ENCODE results near the gene CARD14.
A peak's percentile ranks its signal among the peaks of the same experiment; 100 is the strongest.
"Not testable (repeated sequence)": the region's sequence is repeated elsewhere in the genome, so short reads cannot be mapped to it uniquely, and the experiment has no call there.

CARD14 gene

GRCh38 chr17:80183581-80184422, 14.0 kb downstream of the CARD14 start:
- no peak for DNase-seq (ENCODE audit: low spot score)

GRCh38 chr17:80184423-80184714, 14.5 kb downstream of the CARD14 start:
- no peak for DNase-seq (ENCODE audit: low spot score)

- DNase-seq (ENCODE audit: low spot score), result no peak
Measured at GRCh38 chr17:80185968-80186367, 16.1 kb downstream of the CARD14 start.

GRCh38 chr17:80187090-80187489, 17.3 kb downstream of the CARD14 start:
- DNase-seq (ENCODE audit: low spot score), result no peak

GRCh38 chr17:80187515-80187941, 17.7 kb downstream of the CARD14 start:
- peak; percentile 15 for DNase-seq (ENCODE audit: low spot score)

- no peak for DNase-seq (ENCODE audit: low spot score)
Measured at GRCh38 chr17:80189611-80190010, 19.8 kb downstream of the CARD14 start.

GRCh38 chr17:80190716-80191115, 20.9 kb downstream of the CARD14 start:
- no peak for DNase-seq (ENCODE audit: low spot score)

- no peak for DNase-seq (ENCODE audit: low spot score)
Measured at GRCh38 chr17:80191192-80191591, 21.4 kb downstream of the CARD14 start.

- DNase-seq (ENCODE audit: low spot score), result no peak
Measured at GRCh38 chr17:80191865-80192661, 22.2 kb downstream of the CARD14 start.

GRCh38 chr17:80195141-80195540, 25.3 kb downstream of the CARD14 start:
- DNase-seq (ENCODE audit: low spot score), result no peak

- DNase-seq (ENCODE audit: low spot score), result peak; percentile 2
Measured at GRCh38 chr17:80195671-80196529, 26.1 kb downstream of the CARD14 start.

GRCh38 chr17:80196652-80197051, 26.8 kb downstream of the CARD14 start:
- DNase-seq (ENCODE audit: low spot score), result no peak

GRCh38 chr17:80198144-80198661, 28.4 kb downstream of the CARD14 start:
- DNase-seq (ENCODE audit: low spot score), result no peak

- not testable (repeated sequence) for DNase-seq (ENCODE audit: low spot score)
Measured at GRCh38 chr17:80199295-80199694, 29.5 kb downstream of the CARD14 start.

GRCh38 chr17:80201446-80201845, 31.6 kb downstream of the CARD14 start:
- DNase-seq (ENCODE audit: low spot score), result no peak

- DNase-seq (ENCODE audit: low spot score), result no peak
Measured at GRCh38 chr17:80202197-80202596, 32.4 kb downstream of the CARD14 start.

- no peak for DNase-seq (ENCODE audit: low spot score)
Measured at GRCh38 chr17:80203471-80203963, 33.7 kb downstream of the CARD14 start.

GRCh38 chr17:80204626-80205468, 35.0 kb downstream of the CARD14 start:
- DNase-seq (ENCODE audit: low spot score), result no peak

- DNase-seq (ENCODE audit: low spot score), result no peak
Measured at GRCh38 chr17:80205811-80206210, 36.0 kb downstream of the CARD14 start.

- DNase-seq (ENCODE audit: low spot score), result no peak
Measured at GRCh38 chr17:80208050-80208449, 38.2 kb downstream of the CARD14 start.

GRCh38 chr17:80209765-80210164, 39.9 kb downstream of the CARD14 start:
- DNase-seq (ENCODE audit: low spot score), result no peak
